Epithelial cell of esophagus (primary cell): ENCODE results near the gene OSTC.
A peak's percentile ranks its signal among the peaks of the same experiment; 100 is the strongest.

Source experiments
- DNase-seq: peaks from one replicate; pipeline ENCODE4 v3.0.0; 2010; ENCODE audit warnings: low read depth
- H3K4me3 ChIP-seq: 2 replicates; pipeline ENCODE4 v1.5.1; 2011; ENCODE audit warnings: mild to moderate bottlenecking, low read length, control low read depth
- CTCF ChIP-seq: IDR thresholded peaks from 2 replicates; pipeline ENCODE4 v1.5.1; 2011; ENCODE audit warnings: low read depth, mild to moderate bottlenecking, low read length, control low read depth, inconsistent platforms; ENCODE audit not compliant: insufficient read depth; ENCODE audit errors: missing control alignments

OSTC gene

GRCh38 chr4:108649863-108650211, 562 bp upstream of the OSTC start:
- DNase-seq: no peak
- no peak for TF ChIP-seq CTCF
- peak overlapping the region; percentile 33 for H3K4me3 ChIP-seq

DNA sequence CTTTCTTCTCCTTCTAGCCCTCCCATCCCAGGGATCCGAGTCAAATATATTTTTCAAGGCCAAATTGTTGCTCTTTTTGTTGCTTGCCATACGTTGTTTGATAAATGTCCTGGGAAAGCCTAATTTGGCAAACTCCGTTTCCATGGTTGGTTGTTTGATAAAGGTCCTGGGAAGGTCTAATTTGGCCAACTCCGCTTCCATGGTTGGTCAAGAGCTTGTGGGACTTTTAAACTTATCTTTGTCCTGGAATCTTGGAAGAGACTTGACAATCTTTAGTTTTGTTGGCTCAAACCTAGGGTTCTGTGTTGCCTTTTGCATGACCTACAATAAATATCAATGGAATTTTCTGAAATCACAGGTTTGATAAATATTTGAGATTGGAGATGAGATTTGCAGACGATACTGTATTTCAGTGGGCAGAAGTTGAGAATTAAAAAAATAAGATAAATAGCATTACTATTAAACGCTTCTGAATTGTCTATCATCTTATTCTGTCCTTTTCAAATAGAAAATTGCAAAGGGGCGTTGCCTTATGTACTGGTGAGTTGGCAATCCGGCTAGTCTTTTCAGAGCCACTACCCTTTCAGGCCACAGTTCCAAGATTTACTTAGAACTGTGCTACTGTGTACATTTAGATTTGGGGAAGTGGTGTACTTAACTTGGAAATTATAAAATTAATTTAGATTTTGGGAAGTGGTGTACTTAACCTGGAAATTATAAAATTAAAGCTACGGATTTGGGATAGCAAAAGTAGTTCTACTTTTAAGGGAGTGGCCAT, 804 bp downstream of the OSTC start:
- peak; percentile 60 for DNase-seq
- no peak for TF ChIP-seq CTCF
- peak overlapping the region; percentile 72 for H3K4me3 ChIP-seq

DNA sequence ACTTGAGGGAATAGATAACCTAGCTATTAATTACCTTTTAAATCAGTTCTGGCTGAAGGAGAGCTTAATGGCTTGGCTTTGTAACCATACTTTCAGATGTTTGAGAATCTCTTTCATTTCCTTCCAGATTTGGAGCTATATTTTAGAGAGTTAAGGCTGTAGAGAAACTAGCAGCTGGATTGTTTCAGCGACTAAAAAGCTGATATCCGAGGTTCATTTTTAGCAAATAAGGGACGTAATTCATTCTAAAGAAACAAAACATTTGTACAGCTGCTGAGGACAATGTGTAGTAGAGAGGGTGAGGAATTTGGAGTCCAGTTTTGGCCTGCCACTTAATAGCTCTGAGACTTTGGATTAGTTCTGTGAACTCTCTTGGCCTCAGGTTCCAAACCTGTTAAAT, 12.2 kb downstream of the OSTC start:
- no peak for TF ChIP-seq CTCF
- no peak overlapping the region for H3K4me3 ChIP-seq
- DNase-seq: no peak

DNA sequence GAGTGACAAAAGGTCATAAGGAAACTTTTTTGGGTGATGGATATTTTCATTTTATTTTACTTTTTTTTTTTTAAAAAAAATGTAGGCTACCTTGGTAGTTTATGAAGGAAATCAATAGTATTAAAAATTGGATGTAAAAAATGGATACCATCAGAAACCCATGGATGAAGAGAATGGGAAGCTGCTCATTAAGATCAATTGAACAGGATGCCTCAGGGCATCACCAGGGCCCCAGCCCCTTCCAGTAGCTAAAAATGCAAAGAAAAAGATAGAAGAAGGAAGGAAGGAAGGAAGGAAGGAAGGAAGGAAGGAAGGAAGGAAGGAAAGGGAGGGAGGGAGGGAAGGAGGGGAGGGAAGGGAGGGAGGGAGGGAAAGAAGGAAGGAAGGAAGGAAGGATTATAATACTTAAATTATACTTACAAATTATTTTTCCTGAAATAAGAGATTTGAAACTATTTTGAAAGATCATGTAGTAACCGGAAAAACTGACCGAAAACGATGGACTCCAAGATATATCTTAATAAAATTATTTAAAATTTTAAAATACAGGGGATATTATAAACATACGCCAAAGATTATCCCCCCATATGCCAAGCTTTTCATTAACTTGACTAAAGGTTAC, 24.1 kb downstream of the OSTC start:
- no peak for DNase-seq
- no peak overlapping the region for H3K4me3 ChIP-seq
- TF ChIP-seq CTCF: no peak

- DNase-seq: no peak
- TF ChIP-seq CTCF: no peak
- H3K4me3 ChIP-seq: no peak overlapping the region
Measured at GRCh38 chr4:108681321-108681809, 31.0 kb downstream of the OSTC start.

DNA sequence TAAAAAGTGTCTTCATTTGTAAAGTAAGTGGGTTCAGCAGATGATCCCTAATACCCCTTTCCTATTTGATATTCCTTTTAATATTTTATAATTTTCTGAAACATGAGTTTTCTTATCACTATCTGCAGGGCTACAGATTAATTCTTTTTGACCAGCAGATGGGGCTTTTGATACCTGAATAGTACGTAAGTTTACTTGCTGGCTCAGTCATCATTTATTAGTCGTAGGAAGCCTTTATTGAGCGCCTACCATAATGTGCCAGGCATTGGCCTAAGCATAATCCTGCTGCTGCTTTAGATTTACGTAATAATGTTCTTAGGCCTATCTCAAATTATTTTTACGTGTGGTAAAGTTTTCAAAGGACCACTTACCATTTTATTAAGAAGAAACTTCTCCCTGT, 33.1 kb downstream of the OSTC start:
- TF ChIP-seq CTCF: peak; percentile 40
- peak; percentile 57 for DNase-seq
- no peak overlapping the region for H3K4me3 ChIP-seq
